Stimulated activated CD8-positive, alpha-beta memory T cell treated with anti-CD3 and anti-CD28 coated beads, Interleukin-2, amount 100 ng/mL, for 48 hours (primary cell): Measurements from ENCODE around the gene ITGB4.
"Not testable (repeated sequence)": the region's sequence is repeated elsewhere in the genome, so short reads cannot be mapped to it uniquely, and the experiment has no call there.

Experiments used
- DNase-seq, 2 donors: peaks; one replicate each; pipeline ENCODE4 v3.0.0-alpha.2; 2020; ENCODE audit warnings: low read depth in 2 of 2

The ITGB4 gene

DNA sequence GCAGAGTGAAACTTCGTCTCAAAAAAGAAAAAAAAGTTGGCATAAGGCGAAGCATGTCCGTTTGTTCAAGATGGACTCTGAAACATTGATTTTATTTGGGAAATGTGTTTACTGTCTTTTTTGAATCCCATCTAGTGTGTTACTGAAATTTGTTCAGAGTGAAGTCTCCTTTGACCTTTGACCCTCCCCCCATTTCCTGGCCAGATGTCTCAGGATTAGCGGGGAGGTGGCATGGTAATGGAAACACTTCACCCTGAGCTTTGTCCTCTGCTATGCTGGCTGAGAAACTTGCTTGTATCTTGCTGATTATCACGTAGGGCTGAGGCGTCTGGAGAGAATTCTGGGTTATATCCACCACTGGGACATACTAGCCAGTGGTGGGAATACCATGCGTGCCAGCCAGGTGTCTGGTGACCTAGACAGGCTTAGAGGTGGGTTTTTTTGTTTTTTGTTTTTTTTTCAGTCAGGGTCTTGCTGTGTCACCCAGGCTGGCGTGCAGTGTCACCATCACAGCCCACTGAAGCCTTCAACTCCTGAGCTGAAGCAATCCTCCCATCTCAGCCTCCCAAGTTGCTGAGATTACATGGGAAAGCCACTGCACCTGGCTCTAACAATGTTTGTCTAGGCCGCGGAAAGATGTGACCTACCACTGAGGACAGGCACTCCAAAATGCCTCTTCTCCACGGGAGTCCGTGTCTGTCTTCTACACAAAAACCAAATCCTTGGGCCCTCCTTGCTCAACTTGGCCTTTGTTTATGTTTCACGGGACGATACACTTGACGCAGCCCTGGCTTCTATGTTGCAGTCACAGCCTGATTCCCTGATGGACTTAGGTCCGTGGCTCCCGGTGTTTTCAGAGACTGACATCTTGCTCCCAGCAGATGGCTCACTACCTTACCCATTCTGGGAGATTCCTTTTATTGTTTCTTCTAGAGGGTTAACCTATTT, 50.3 kb downstream of the ITGB4 start:
- no peak for DNase-seq

DNA sequence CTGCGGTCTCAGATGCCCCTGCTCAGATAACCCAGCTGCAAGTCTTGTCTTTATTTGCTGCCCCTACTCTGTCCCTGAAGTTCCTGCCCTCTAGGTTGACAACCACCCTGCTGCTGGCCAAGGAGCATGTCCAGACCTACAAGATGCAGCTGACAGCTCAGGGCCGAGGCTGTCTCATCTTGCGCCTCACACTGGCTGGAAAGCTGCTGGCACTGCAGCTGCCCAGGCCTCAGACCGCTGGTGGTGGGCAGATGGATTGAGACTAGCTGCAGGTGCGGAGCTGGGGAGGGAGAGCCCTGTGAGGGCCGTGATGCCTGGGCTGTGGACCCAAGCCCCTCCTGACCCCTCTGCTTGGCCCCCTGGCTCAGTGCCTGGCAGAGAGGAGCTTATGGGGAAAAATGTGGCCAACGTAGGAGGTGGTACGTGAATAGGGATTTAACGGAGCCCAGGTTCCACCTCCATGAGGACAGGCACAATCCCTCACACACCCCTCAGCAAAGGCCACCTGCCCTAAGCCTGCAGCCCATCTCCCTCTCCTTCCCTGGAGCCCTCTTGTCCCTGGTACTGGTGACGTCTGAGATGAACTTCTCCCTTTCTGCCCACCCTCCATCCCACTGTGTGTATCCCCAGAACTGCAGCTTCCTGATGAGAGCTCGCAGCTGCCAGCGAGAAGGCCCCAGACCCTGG, 52.0 kb downstream of the ITGB4 start:
- no peak for DNase-seq

DNA sequence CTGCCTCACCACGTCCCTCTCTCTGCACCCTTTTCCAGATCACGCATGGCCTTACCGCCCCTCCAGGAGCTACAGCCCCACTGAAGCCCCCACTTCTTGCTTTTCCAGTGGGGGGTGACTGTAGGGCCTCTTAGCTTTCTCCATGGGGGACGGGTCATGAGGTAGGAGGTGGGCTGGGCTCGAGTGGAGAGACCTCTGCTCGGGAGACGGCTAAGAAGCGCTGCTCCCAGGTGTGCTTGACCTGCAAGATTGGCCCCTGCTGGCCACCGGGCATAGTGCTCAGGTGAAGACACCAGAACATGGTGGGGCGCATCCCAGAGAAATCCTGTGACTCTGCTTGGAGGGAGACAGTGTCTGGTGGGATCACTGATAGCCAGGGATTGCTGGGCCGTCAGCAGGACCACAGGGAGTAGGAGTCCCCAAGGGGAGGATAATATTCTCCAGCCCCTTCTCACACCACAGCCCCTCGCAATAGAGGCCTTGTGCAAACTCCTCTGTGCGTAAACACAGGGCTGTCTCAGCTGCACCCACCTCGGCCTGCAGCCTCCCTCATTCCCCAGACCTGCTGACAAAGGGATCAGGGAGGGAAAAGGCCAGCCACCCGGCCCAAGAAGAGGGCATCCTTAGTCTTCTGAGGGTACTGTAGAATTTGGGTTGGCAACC, 52.7 kb downstream of the ITGB4 start:
- DNase-seq, result no peak

DNA sequence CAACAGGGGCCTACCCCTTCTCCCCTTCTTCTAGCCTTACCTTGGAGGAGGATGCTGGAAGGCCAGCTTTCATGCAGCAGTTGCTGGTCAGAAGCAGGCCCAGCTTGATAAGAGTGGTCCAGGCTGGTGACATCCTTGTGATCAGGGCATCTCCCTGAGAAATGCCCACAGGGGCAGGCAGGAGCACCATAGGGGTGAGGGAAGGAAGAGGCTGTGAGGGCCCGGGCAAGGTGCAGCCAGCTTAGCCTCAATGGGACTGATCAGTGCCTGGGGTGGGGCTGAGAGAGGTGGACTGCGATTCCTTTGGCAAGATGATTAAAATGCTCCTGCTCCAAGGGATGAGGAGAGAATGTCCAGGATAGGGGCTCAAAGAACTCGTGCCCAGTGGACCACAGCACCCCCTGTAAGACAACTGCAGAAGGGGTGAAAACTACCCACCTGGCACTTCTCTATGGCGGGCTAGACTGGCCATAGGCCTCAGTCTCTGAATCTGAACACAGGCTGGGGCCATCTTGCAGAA, 53.3 kb downstream of the ITGB4 start:
- no peak for DNase-seq

DNA sequence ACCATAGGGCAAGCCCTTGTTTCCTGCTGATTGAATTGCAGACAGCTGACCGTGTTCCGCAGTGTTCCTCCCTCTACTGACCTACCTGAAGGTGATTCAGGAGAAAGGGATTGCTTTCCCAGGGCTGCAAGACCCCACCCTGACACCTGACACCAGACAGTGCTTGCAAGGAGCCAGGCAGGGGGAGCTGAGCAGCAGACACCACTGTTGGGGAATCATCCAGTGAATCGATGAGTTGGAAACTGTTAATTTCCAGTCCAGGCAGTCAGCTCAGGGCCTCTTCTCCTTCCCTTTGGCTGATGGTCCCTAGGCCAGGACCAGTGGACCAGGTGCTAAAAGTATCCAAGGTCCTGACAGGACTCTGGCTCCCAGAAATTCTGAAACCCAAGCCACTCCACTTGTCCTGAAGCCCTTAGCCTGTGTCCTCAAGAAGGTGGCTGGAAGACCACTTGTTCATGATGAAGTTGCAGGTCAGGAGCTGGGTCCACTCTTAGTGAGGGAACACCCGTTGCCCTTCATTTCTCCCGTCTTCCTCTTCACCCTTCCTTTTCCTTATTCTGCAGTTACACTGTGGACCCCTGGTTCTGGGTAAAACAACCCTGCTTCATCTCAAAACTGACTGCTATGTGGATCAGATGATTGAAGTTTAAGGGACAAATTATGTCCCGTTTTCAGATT, 53.9 kb downstream of the ITGB4 start:
- no peak for DNase-seq

DNA sequence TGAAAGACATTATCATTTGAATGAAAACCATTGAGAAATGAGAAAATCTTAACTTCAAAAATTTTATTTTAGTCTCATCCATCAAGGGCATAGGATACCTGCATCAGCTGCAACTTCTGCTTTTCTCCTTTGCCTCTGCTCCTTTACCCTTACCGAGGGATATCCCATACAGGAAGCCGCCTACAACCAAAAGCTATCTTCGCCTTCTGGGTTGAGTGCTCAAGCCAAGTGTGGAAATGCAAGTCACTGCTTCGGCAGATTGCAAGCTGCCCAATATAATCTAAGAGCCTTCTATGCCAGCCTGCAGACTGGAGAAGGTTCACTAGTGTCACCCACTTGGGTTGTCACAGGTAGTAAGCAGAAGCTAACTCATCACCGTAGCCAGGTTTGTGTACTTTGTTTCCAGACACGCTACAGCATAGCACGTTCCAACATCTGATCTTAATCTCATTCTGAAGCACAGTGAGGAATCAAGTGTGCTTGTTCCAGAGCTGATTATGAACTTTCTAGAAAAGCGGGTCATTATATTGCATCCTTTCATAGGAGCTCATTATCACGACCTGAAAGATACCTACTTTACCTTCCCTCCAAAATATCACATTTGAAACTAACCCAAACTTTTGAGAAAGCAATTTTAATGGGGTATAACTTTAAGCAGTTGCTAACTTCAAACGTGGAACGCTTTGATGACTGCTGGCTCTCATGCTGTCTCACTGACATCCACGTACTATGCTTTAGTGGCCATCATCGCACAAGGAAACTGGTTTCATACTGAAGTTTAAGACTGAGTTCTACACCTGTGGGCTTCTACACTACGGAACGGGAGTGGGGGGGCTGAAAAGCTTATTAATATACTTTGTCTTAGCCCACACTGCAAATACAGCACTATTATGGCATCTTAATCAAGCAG, 55.4 kb downstream of the ITGB4 start:
- no peak for DNase-seq

DNA sequence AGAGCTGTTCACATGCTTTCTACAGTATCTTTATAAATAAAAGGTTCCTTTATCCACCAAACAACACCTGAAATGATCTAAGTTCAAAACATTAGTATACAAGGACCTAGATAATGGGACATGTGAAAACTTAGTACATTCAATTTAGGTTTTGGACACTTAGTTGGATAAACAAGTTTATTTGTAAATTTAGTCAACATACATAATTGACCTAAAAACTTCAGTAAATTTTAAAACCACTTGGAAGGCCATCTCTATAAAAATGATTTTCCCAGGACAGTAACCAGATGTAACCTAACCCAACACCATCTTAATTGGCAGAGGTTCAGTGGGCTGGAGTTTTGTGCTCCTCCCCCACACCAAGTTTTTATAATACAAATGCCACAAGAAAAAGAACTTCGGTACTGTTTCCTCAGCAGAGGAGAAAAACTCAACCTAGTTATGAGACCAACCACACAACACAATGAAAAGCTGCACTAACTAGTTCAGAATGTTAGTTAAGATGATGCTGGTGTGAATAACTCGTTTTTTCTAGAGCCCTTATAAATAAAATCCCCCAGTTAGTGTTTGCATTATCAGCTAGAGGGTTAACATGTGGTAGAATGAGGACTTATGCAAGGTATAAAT, 56.1 kb downstream of the ITGB4 start:
- no peak for DNase-seq

DNA sequence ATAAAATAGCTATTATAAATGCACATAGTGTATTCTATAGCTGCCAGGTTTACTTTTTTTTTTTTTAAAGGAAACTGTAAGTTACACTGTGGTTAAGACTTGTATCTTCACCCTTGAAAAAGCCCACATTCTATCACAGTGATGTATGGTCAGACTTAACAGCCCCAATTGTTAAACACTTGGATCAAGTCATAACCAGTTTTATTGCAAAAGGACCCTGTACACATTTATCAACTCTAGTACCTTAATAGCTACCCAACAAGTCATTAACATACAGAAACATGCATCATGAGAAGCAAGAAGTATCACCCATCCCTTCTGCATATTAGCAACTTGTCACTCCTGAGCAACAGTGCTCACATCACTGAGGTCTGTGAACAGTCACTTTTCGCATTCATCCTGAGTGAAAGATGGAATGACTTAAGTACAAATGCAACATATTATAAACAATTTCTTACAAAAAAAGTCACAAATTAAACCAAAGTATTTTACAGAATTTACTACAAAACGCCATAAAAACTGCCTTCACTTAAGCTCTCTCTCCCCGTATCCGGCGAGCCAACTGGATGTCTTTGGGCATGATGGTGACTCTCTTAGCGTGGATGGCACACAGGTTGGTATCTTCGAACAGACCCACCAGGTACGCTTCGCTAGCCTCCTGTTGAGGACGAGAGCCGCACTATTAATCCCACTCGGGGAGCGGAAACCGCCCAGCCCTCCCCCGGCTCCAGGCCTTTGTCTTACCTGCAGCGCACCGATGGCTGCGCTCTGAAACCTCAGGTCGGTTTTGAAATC, 57.0 kb downstream of the ITGB4 start:
- DNase-seq, result not testable (repeated sequence)

DNA sequence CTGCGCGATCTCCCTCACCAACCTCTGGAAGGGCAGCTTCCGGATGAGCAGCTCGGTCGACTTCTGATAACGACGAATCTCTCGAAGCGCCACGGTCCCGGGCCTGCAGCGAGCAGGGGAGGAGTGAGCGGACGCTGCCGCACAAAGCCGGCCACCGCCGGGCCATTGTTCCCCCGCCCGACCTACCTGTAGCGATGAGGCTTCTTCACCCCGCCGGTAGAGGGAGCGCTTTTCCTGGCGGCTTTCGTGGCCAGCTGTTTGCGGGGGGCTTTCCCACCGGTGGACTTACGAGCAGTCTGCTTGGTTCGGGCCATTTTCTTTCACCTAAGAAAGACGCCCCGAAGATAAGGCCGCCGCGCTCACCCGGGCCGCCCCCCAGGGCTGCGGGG, 57.6 kb downstream of the ITGB4 start:
- DNase-seq, result peak in 1 of 2 donors; percentile 58

DNA sequence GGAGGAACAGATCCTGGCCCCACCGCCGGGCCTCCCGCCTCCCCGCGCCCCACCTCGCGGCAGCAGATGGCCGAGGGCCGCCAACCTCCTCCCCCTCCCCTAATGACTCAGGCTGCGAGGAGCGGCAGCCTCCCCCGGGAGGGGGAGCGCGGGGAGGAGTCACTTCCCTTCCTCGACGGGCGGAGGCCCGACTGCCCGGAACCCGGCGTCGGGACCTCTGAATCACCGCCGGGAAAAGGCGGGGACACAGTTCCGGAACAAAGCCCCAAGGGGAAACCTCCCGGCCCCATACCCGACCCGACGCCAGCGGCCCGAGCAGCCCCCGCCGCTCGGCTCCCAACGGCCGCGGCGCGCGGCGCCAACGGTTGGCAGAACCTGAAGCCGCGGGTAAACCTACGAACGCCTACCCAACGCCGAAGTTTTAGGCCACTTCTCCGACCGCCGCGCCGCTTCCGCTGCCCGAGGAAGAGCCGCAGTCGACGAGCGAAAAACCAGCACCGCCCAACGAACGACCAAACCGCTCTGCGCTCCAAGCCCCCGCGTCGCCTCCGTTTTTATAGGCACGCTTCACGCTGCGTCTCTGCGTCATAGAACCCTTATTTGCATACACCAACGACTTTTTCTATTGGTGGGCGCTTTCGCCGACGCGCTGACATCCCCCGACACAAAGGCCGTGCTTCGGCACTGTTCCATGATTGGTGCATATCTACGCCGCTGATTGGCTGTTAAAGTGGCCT, 58.2 kb downstream of the ITGB4 start:
- peak; percentile 83 to 85 for DNase-seq

DNA sequence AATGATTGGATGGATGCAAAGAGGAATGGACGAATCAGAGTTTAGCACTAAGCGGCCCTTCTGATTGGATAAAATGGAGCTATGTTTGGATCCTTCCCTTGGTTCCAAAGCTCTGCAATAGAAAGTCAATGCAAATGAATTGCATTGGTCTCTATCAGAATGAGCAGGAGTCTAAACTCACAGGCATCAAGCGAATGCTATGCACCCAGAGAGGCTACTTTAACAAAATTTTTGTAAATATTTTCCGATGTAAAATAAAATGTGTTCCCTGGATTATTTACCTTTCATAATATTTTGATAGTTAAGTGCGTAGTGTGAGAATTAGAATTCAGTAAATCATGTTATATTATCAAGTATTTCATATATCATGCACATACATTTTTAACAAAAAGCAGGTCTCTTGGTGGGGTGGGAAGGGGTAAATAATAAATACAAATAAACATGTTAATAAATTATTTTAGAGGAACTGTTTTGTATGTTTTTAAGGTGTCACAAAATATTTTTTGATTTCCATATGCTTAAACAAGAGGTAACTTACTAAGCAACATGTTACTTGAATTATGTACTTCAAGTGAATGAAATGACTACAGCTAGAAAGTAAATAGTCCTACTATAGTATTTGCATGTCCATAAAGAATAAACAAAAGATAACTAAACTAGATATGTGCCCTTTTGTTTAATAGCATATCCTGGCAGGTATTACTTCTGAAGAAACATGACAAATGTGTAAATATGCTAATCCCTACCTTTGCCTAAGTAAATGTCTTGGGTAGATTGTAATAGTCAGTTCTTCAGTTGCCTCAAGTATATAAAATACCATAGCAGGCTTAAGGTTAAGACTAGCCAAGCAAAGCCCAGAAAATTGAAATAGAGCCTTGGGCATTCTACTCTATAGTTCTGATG, 59.0 kb downstream of the ITGB4 start:
- DNase-seq, result no peak

DNA sequence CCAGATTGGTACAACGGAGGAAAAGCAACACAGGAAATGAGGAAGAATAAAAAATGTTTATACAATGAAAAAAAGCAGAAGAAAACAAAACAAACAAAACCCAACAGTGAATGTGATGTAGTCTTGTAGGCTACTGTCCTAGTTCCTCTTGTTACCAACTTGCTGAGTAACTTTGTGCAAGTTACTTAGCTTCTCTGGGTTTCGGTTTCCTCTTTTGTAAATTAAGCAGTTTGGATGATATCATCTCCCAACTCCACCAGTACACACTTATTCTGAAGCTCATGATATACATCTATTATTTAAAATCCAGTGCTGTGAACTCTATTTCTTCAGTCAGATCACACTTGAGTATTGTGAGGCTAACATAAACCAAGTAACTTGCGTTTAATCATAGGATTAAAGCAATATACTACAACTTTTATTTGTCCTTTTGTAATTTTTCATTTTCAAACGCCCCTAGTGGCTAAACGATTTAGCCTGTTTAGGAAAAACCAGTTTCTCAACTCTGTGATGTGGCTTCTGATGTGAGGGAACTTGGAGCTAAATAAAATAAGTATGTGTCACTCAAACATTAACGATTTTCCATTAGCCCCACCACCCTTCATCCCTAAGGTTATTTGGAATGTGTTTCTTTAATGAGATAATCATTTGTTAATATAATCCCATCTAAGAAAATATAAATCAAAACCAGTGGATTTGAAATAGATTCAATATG, 62.0 kb downstream of the ITGB4 start:
- DNase-seq, result no peak

DNA sequence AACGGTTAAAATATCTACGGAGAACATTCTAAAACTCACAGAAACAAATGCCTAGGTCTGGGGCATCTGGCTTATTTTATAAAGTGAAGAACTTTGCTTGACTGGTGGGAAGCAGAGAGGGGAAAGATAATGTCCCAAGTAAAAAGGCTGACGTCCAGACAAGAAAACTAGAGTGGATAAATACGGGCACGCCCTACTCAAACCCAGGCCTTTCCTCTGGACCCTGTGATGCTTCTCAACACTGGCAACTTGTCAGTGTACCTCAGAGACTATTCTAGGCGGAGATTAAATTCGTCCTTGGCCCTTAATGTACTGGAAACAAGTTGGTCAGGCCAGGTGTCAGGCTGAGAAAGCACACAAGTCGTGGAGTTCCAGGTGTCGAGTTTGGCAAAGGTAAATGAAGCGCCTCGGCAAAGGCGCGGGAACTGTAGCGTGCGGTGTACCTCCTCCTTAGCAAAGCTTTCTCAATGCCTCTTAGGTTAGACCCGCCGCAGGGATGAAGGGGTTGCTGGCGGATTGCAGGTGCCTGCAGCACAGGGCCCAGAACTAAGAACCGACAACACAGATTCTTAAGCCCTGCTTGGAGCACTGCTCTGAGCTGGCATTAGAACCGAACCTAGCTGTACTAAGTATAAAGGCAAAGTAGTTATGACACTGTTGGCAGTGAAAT, 62.7 kb downstream of the ITGB4 start:
- DNase-seq, result no peak

DNA sequence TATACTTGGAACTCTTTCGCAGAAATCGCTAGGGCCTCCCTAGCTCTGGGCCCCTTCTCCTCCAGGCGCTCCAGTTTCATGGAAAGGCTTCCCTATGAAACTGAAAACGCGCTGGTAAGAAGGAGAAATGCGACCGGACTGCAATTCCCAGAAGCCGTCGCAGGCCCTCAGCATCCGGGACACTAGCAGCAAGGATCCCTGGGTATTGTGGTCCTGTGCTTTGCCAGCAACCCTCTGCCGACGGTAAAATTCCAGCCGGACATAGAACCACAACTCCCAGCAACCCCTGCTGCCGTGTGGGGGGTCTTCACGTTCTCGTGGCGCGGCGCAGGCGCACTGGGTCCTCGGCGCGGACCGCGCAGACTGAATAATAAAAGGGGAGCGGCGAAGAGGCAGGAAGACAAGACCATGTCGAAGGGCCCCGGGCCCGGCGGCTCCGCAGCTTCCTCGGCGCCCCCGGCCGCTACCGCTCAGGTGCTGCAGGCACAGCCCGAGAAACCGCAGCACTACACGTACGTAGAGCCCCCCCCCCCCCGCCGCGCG, 63.3 kb downstream of the ITGB4 start, which contains the start of gene UNK:
Gene UNK, plus strand, starts transcription at position 334 of the 543 bp plus-strand sequence. Its CDS starts 75 bp downstream, at position 409.
- peak; percentile 88 to 91 for DNase-seq

DNA sequence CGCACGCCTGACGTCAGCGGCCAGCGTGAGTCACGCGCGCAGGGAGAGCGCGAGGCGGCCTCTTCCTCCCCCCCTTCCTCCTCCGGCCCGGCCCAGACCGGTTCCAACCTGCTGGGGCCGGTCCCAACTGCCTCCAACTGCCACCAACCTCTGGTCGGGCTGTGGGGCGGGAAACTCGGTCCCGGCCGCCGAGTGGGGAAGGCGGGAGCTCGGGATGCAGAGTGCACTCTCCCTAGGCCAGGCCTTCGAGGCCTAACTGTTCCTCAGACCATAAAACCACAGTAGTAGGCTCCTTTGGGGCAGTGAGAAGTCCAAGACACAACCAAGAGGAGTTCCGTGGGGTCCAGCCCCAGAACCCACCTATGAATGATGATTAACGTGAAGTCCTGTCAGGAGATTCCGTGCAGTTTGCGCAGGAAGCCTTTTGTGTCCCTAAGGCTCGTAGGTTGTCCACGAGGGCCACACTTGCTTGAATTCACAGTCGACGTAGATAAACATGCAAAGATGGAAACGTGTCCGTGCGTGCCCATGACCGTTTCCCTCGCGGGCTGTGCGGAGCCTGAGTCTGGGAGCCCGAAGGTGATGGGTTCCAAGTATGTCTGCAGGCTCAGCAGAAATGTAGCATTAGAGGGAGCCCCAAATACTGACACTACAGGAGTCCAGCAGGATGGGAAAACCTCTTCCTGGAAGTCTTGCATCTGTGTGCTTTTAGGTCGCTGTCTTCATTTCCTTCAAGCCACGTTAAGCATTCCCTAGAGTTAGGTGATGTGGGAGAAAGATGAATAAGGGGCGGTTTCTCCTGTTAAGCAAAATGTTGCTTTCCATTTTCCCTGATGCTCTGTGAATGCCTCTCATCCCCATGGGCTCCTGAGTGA, 64.0 kb downstream of the ITGB4 start:
- DNase-seq, result peak; percentile 78
